Dendritic cell treated with granulocyte-macrophage colony-stimulating factor and Interleukin-4, amounts not matched to agents 40 ng/mL and 50 ng/mL, for 4 days (primary cell): ENCODE measurements around the gene MAL.
"Not testable (repeated sequence)": the region's sequence is repeated elsewhere in the genome, so short reads cannot be mapped to it uniquely, and the experiment has no call there.

ENCODE experiments used
- H3K27ac Mint-ChIP-seq: one replicate; pipeline ENCODE4 v1.8.0; 2022; ENCODE audit warnings: mild to moderate bottlenecking, mixed read lengths
- H3K27me3 Mint-ChIP-seq: one replicate; pipeline ENCODE4 v1.8.0; 2022; ENCODE audit warnings: mild to moderate bottlenecking, mixed read lengths
- H3K36me3 Mint-ChIP-seq: one replicate; pipeline ENCODE4 v1.8.0; 2022; ENCODE audit warnings: low read depth, mixed read lengths
- H3K4me1 Mint-ChIP-seq: one replicate; pipeline ENCODE4 v1.8.0; 2022; ENCODE audit warnings: low read depth, mixed read lengths
- H3K4me3 Mint-ChIP-seq: one replicate; pipeline ENCODE4 v1.8.0; 2022; ENCODE audit warnings: mild to moderate bottlenecking, moderate library complexity, mixed read lengths
- H3K9me3 Mint-ChIP-seq: one replicate; pipeline ENCODE4 v1.8.0; 2022; ENCODE audit warnings: mixed read lengths
- intact Hi-C: fragments of 100-400 bp; cut with micrococcal nuclease; formaldehyde crosslinking; loops from one replicate; pipeline ENCODE4 v1.15.0; 2022

MAL gene

DNA sequence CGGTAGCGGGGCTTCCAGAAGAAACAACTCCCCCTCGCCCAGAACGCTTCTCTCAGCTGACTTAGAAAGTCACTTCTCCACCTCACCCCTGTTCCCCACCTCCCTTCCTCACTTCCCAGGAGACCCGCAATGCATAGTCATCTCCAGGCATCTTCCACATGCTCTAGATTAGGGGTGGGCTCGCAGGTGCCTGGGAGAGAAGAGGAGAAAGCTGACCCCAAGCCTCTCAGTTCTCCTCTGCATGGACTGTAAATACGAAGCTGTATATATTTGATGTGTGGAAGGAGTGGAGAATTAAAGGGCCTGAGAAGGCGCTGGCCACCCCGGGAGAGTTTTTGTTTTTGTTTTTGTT, 1.8 kb downstream of the MAL start:
- no peak overlapping the region for H3K4me3 Mint-ChIP-seq
- no peak overlapping the region for H3K27ac Mint-ChIP-seq
- no peaks in the 10 kb centered on the region for H3K9me3 Mint-ChIP-seq
- H3K27me3 Mint-ChIP-seq, result peaks cover 56% of the 10 kb centered on the region
- H3K4me1 Mint-ChIP-seq, result peaks cover 15% of the 10 kb centered on the region
- intact Hi-C loops, result no loop called here
- H3K36me3 Mint-ChIP-seq, result no peaks in the 10 kb centered on the region

DNA sequence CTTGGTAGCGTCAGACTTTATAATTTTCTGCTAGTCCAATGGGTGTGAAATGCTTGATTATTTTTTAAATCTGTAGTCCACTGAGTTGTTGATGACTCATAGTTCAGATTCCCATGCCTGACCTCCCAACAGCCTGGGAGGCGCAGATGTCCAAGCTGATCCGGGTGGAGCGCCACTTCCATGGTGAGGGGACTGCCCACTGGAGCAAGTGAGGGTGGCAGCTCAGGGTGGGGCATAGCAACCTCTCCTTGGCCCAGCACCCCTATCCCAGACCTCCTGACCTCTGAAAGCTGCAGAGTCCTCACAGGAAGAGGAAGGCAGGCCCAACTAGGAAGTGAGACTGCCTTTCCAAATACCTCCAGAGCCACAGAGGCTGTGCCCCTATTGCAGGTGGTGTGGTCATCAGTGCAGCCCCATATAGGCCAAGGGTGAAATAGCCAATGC, 4.4 kb downstream of the MAL start:
- H3K4me1 Mint-ChIP-seq, result peaks cover 15% of the 10 kb centered on the region
- H3K36me3 Mint-ChIP-seq, result no peaks in the 10 kb centered on the region
- no peak overlapping the region for H3K4me3 Mint-ChIP-seq
- H3K9me3 Mint-ChIP-seq, result no peaks in the 10 kb centered on the region
- peaks cover 31% of the 10 kb centered on the region for H3K27me3 Mint-ChIP-seq
- no peak overlapping the region for H3K27ac Mint-ChIP-seq
- intact Hi-C loops, result no loop called here

DNA sequence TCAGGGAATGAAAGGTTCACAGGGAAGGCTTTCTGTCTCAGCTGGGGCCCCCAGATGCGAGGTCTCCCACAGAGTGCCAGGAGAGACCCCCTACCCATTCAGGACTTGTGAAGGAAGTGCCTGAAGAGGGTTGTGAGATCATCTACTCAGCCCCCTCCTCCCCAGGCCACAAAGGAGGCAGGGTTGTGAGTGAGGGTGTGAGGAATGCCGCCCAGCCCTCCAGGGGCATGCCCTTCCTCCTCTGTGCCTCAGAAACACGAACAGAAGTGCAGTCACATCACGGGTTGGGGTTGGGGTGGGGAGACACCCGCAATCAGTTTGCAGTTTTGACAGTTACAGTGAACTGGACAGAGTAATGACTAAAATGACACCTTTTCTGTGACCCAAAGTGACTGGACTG, 5.0 kb downstream of the MAL start:
- peaks cover 15% of the 10 kb centered on the region for H3K4me1 Mint-ChIP-seq
- H3K27ac Mint-ChIP-seq, result no peak overlapping the region
- intact Hi-C loops, result no loop called here
- no peak overlapping the region for H3K4me3 Mint-ChIP-seq
- no peaks in the 10 kb centered on the region for H3K9me3 Mint-ChIP-seq
- peaks cover 26% of the 10 kb centered on the region for H3K27me3 Mint-ChIP-seq
- H3K36me3 Mint-ChIP-seq, result no peaks in the 10 kb centered on the region

DNA sequence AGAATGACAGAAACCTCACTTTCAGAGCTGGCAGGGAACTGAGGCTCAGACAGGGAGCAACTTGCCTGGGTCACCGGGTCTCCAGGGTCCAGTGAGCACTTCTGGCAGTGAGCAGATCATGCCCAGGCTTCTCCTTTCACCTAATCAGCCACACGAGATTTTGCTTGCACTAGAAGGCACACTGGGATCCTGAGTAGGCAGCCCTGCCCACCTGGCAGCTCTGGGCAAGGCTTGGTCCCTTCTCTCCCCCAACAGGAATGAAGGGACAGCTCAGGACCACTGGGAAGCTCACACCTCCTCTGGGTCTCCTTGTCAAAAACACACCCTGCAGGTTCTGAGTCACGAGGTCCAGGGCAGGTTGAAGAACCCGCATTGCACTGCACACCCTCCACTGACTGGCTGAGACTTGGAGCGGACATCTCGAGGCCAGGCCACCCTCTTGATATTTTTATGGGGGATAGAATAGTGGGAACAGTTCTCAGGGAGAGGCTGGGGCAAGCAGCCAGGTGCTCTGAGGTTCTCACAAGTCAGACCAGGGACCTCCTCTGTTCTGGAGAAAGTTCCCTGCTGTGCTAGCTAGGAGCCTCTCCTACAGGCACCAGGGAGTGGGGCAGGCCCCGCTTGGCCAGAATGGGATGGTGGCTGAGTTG, 5.7 kb downstream of the MAL start:
- no peak overlapping the region for H3K27ac Mint-ChIP-seq
- peaks cover 9% of the 10 kb centered on the region for H3K4me1 Mint-ChIP-seq
- no peak overlapping the region for H3K4me3 Mint-ChIP-seq
- peaks cover 20% of the 10 kb centered on the region for H3K27me3 Mint-ChIP-seq
- no peaks in the 10 kb centered on the region for H3K36me3 Mint-ChIP-seq
- intact Hi-C loops, result no loop called here
- no peaks in the 10 kb centered on the region for H3K9me3 Mint-ChIP-seq

GRCh38 chr2:95031726-95032116, 6.2 kb downstream of the MAL start:
- Mint-ChIP-seq H3K4me3 (no peak overlapping the region), H3K36me3 (no peaks in the 10 kb centered on the region), H3K27ac (no peak overlapping the region), H3K4me1 (peaks cover 8% of the 10 kb centered on the region), H3K9me3 (peaks cover 4% of the 10 kb centered on the region), H3K27me3 (peaks cover 14% of the 10 kb centered on the region)
- intact Hi-C loops, result no loop called here

DNA sequence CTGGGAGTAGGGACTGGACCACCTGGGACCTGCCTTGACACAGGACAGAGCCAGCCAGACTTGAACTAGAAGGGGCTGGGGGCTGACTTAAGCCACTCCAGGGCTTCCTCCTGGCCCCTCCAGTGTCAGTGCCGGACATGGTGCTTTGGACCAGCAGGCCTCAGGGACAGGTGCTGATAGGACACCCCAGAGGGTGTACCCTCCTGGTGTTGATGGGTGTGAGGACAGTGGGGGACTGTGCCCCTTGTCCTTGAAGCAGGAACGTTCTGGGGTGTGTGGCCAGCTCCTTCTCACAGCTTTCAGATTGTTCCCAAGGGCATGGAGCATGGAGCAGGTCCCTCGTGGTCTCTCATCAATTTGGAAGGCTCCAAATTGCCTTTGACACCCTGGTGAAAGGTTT, 6.8 kb downstream of the MAL start:
- peaks cover 8% of the 10 kb centered on the region for H3K27me3 Mint-ChIP-seq
- H3K36me3 Mint-ChIP-seq, result no peaks in the 10 kb centered on the region
- no peak overlapping the region for H3K4me3 Mint-ChIP-seq
- intact Hi-C loops, result no loop called here
- H3K27ac Mint-ChIP-seq, result no peak overlapping the region
- peaks cover 10% of the 10 kb centered on the region for H3K9me3 Mint-ChIP-seq
- H3K4me1 Mint-ChIP-seq, result peaks cover 8% of the 10 kb centered on the region

DNA sequence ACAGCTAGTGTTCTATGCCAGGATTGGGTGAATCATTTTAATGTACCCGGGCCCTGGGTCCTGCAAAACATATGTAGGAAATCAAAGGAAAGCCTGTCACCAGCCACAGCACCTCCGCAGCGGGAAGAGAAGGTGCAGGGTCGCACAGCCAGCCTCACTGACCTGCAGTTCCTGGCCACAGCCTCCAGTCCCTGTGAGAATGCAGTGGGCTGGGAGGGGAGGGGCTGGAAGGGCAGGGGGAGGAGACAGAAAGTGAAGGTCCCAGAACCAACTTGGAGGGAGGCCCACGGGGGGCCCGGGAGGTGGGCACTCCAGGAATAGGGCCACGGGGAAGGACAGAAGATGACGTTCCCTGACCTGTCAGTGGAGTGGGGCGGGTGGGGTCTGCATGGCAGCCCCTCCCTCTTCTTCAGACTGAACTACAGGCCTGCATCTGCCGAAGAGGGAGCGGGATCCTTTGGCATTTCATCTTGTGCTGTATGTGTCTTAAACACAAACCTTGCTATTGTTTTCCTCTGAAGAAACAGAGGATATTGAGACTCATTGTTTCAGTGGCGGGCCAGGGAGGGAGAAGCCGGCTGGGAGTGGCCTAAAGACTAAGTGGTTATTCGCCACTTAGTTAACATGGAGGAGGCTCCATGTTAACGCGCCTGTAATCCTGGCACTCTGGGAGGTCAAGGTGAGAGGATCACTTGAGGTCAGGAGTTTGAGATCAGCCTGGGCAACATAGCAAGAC, 7.5 kb downstream of the MAL start:
- Mint-ChIP-seq H3K27ac (no peak overlapping the region), H3K9me3 (peaks cover 17% of the 10 kb centered on the region), H3K4me1 (peaks cover 8% of the 10 kb centered on the region), H3K4me3 (no peak overlapping the region), H3K36me3 (no peaks in the 10 kb centered on the region), H3K27me3 (peaks cover 2% of the 10 kb centered on the region)
- intact Hi-C loops, result no loop called here

GRCh38 chr2:95034221-95034620, 8.7 kb downstream of the MAL start:
- no peak overlapping the region for H3K27ac Mint-ChIP-seq
- intact Hi-C loops, result no loop called here
- peaks cover 29% of the 10 kb centered on the region for H3K9me3 Mint-ChIP-seq
- H3K4me1 Mint-ChIP-seq, result peaks cover 8% of the 10 kb centered on the region
- H3K27me3 Mint-ChIP-seq, result peaks cover under 1% of the 10 kb centered on the region
- no peak overlapping the region for H3K4me3 Mint-ChIP-seq
- no peaks in the 10 kb centered on the region for H3K36me3 Mint-ChIP-seq

GRCh38 chr2:95034818-95035217, 9.3 kb downstream of the MAL start:
- no peak overlapping the region for H3K4me3 Mint-ChIP-seq
- H3K4me1 Mint-ChIP-seq, result peaks cover 7% of the 10 kb centered on the region
- H3K36me3 Mint-ChIP-seq, result no peaks in the 10 kb centered on the region
- H3K27ac Mint-ChIP-seq, result no peak overlapping the region
- no peaks in the 10 kb centered on the region for H3K27me3 Mint-ChIP-seq
- peaks cover 32% of the 10 kb centered on the region for H3K9me3 Mint-ChIP-seq
- intact Hi-C loops, result no loop called here

DNA sequence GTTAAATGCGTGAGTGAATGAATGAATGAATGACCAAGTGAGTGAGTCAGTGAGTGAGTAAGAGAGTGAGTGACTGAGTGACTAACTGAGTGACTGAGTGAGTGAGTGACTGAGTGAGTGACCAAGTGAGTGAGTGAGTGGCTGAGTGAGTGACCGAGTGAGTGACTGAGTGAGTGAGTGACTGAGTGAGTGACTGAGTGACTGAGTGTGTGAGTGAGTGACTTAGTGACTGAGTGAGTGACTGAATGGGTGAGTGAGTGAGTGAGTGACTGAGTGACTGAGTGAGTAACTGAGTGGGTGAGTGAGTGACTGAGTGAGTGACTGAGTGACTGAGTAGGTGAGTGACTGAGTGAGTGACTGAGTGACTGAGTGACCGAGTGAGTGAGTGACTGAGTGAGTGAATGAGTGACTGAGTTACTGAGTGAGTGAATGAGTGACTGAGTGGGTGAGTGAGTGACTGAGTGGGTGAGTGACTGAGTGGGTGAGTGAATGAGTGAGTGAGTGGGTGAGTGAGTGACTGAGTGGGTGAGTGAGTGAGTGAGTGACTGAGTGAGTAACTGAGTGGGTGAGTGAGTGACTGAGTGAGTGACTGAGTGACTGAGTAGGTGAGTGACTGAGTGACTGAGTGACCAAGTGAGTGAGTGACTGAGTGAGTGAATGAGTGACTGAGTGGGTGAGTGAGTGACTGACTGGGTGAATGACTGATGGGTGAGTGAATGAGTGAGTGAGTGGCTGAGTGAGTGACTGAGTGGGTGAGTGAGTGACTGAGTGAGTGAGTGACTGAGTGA, 11.3 kb downstream of the MAL start:
- Mint-ChIP-seq H3K4me3 (no peak overlapping the region), H3K36me3 (no peaks in the 10 kb centered on the region), H3K4me1 (no peaks in the 10 kb centered on the region), H3K9me3 (peaks cover 32% of the 10 kb centered on the region), H3K27ac (no peak overlapping the region), H3K27me3 (no peaks in the 10 kb centered on the region)
- intact Hi-C loops, result no loop called here

DNA sequence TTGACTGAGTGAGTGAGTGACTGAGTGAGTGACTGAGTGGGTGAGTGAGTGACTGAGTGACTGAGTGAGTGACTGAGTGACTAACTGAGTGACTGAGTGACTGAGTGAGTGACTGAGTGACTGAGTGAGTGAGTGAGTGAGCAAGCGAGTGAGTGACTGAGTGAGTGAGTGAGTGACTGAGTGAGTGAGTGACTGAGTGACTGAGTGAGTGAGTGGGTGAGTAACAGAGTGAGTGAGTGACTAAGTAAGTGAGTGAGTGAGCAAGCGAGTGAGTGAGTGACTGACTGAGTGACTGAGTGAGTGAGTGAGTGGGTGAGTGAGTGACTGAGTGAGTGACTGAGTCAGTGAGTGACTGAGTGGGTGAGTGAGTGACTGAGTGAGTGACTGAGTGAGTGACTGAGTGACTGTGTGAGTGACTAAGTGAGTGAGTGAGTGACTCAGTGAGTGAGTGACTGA, 11.9 kb downstream of the MAL start:
- H3K4me1 Mint-ChIP-seq, result no peaks in the 10 kb centered on the region
- no peak overlapping the region for H3K27ac Mint-ChIP-seq
- H3K27me3 Mint-ChIP-seq, result no peaks in the 10 kb centered on the region
- intact Hi-C loops, result no loop called here
- H3K36me3 Mint-ChIP-seq, result no peaks in the 10 kb centered on the region
- H3K9me3 Mint-ChIP-seq, result peaks cover 32% of the 10 kb centered on the region
- no peak overlapping the region for H3K4me3 Mint-ChIP-seq

GRCh38 chr2:95037841-95038585, 12.5 kb downstream of the MAL start:
- intact Hi-C loops, H3K4me3 Mint-ChIP-seq, H3K27ac Mint-ChIP-seq, H3K36me3 Mint-ChIP-seq, H3K27me3 Mint-ChIP-seq, H3K4me1 Mint-ChIP-seq: not testable (repeated sequence)
- peaks cover 32% of the 10 kb centered on the region for H3K9me3 Mint-ChIP-seq

- Mint-ChIP-seq H3K4me1 (no peaks in the 10 kb centered on the region), H3K36me3 (no peaks in the 10 kb centered on the region), H3K27me3 (peaks cover 4% of the 10 kb centered on the region), H3K4me3 (no peak overlapping the region), H3K27ac (no peak overlapping the region), H3K9me3 (peaks cover 32% of the 10 kb centered on the region)
- intact Hi-C loops, result no loop called here
Observed at GRCh38 chr2:95038635-95039298, 13.3 kb downstream of the MAL start.
